D341Med (cell line): ENCODE data around the gene KLK15.
A peak's percentile ranks its signal among the peaks of the same experiment; 100 is the strongest.

ENCODE experiments used
- DNase-seq: peaks from one replicate; pipeline ENCODE4 v3.0.0; 2012; ENCODE audit warnings: low spot score

Gene KLK15

GRCh38 chr19:50843205-50843604, 9.8 kb upstream of the KLK15 start:
- DNase-seq: no peak

GRCh38 chr19:50842130-50842529, 8.8 kb upstream of the KLK15 start:
- DNase-seq: no peak

- no peak for DNase-seq
These were observed 6.6 kb upstream of the KLK15 start for GRCh38 chr19:50839712-50840655.

- no peak for DNase-seq
These were observed 4.9 kb upstream of the KLK15 start for GRCh38 chr19:50838239-50838638.

- DNase-seq: no peak
These were observed 3.9 kb upstream of the KLK15 start for GRCh38 chr19:50837300-50837699.

GRCh38 chr19:50836543-50837195, 3.3 kb upstream of the KLK15 start:
- no peak for DNase-seq

GRCh38 chr19:50835785-50836542, 2.6 kb upstream of the KLK15 start:
- DNase-seq: peak; percentile 90

GRCh38 chr19:50835103-50835784, 1.9 kb upstream of the KLK15 start:
- no peak for DNase-seq

GRCh38 chr19:50833802-50834167, 411 bp upstream of the KLK15 start:
- no peak for DNase-seq

GRCh38 chr19:50832666-50833065, 708 bp downstream of the KLK15 start:
- DNase-seq: no peak

GRCh38 chr19:50831026-50831396, 2.4 kb downstream of the KLK15 start:
- no peak for DNase-seq

GRCh38 chr19:50830266-50831025, 2.9 kb downstream of the KLK15 start:
- DNase-seq: no peak

GRCh38 chr19:50829801-50830200, 3.6 kb downstream of the KLK15 start:
- DNase-seq: no peak

- no peak for DNase-seq
These were observed 5.9 kb downstream of the KLK15 start for GRCh38 chr19:50827476-50827875.

GRCh38 chr19:50826492-50827240, 6.7 kb downstream of the KLK15 start:
- DNase-seq: no peak

GRCh38 chr19:50823389-50824042, 9.9 kb downstream of the KLK15 start, which contains the start of gene KLK1:
Gene KLK1, minus strand, starts transcription at chr19:50823787. Its CDS starts 39 bp downstream, at chr19:50823748.
- no peak for DNase-seq

GRCh38 chr19:50822661-50823208, 10.6 kb downstream of the KLK15 start:
- no peak for DNase-seq

GRCh38 chr19:50821622-50822021, 11.8 kb downstream of the KLK15 start:
- DNase-seq: no peak

GRCh38 chr19:50821248-50821612, 12.1 kb downstream of the KLK15 start:
- no peak for DNase-seq
